Bronchial epithelial cell (primary cell): ENCODE results near the gene FAM13A. TPM values are rescaled to one million over a fixed set of nuclear protein-coding genes. Genes with fewer than 3 reads are reported as not detected.

Experiments used
- DNase-seq: peaks from one replicate; pipeline ENCODE4 v3.0.0-alpha.2; 2010; ENCODE audit warnings: low read depth
- FAIRE-seq: peaks from 2 replicates; lab custom pipeline; 2011; peaks lifted over from hg19 to GRCh38; lab: Jason Lieb, UNC
- H3K27me3 ChIP-seq: 2 replicates; pipeline ENCODE4 v1.5.1; 2011; ENCODE audit warnings: low read length; ENCODE audit not compliant: control insufficient read depth, insufficient read depth
- H3K36me3 ChIP-seq: 2 replicates; pipeline ENCODE4 v1.5.1; 2011; ENCODE audit warnings: low read length; ENCODE audit not compliant: control insufficient read depth, insufficient read depth
- H3K4me3 ChIP-seq: 2 replicates; pipeline ENCODE4 v1.5.1; 2011; ENCODE audit warnings: mild to moderate bottlenecking, low read depth, low read length, control low read depth
- CTCF ChIP-seq: IDR thresholded peaks from 2 replicates; pipeline ENCODE4 v1.5.1; 2011; ENCODE audit warnings: mild to moderate bottlenecking, moderate library complexity, low read length, control low read depth, inconsistent platforms; ENCODE audit not compliant: insufficient read depth, severe bottlenecking
- total RNA-seq: library from RNA; depleted of rRNA; stranded (reverse); fragments of >200 nt; gene quantifications from 2 replicates; pipeline ENCODE4 v1.2.1, GENCODE V29; 2014

FAM13A gene
- total RNA-seq, 1 donor from 2014 or later: 5.8 TPM

DNA sequence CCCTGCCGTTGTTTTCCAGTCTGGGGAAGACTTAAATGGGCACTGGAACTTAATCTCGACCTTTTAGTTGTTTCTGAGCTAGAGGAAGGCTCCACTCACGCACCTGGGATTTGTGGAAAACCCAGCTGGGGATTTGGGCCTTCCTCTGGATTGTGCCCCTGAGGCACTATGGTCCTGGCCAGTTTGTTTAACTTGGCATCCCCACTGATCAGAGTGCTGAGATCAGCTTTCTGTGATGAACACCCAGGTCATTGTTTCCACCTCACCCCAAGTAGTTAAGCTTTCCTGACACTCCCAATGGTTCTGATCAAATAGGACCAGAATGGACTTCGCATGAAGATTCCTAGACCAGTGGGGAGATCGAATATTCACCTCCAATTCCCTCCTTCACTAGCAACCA lies 338.9 kb downstream of the FAM13A start:
- FAIRE-seq: peak; percentile 18
- TF ChIP-seq CTCF: no peak
- peaks cover 3% of the 10 kb centered on the region for H3K36me3 ChIP-seq

DNA sequence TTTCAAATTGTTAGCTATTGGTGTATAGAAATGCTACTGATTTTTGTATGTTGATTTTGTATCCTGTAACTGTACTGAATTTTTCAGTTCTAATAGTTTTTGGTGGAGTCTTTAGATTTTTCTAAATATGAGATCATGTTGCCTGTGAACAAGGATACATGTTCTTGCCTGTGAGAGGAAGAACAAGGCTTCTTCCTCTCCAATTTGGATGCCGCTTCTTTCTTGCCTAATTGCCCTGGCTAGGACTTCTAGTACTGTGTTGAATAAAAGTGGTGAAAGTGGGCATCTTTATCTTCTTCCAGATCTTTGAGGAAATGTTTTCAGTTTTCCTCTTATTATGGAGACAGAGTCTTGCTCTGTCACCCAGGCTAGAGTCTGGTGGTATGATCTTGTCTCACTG lies 343.2 kb downstream of the FAM13A start:
- Histone ChIP-seq H3K36me3 (peaks cover 1% of the 10 kb centered on the region), H3K4me3 (no peak overlapping the region), H3K27me3 (no peaks in the 10 kb centered on the region)
- TF ChIP-seq CTCF: no peak
- DNase-seq (no peak), FAIRE-seq (no peak)

More for the DNA sequence above, 338.9 kb downstream of the FAM13A start:
- H3K4me3 ChIP-seq: no peak overlapping the region
- no peaks in the 10 kb centered on the region for H3K27me3 ChIP-seq
- no peak for DNase-seq

DNA sequence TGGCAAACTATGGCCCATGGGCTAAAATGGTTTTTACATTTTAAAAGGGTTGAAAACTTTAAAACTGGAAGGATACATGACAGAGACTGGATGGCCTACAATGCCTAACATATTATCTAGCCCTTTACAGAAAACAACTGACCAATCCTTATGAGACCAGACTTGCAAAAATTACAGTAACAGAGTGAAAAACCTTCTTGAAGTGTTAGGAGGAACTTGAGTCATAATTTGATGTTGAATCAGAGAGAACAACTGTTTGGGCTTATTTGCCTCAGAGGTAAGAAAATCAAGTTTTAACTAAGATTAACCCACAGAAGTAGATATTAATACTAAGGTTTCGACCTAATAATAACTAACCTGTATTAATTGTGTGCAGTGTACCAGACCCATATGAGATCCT lies 347.0 kb downstream of the FAM13A start:
- Histone ChIP-seq H3K4me3 (no peak overlapping the region), H3K36me3 (no peaks in the 10 kb centered on the region), H3K27me3 (no peaks in the 10 kb centered on the region)
- TF ChIP-seq CTCF: no peak
- FAIRE-seq: no peak
- DNase-seq: peak; percentile 30

DNA sequence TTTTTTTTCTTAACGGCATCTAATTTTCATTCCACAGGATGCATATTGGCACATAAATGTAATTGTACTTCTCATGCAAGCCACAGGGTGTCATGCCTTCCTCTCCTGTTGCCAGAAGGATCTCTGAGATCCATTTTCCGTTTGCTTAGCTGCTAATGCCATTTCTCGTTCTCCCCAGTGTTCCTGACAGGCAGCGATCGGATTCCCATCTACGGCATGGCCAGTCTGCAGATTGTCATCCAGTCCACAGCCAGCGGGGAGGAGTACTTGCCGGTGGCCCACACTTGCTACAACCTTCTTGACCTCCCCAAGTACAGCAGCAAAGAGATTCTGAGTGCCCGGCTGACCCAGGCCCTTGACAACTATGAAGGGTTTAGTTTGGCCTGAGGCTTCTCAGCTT lies 350.4 kb downstream of the FAM13A start:
- peaks cover 1% of the 10 kb centered on the region for H3K36me3 ChIP-seq
- peak; percentile 18 for FAIRE-seq

DNA sequence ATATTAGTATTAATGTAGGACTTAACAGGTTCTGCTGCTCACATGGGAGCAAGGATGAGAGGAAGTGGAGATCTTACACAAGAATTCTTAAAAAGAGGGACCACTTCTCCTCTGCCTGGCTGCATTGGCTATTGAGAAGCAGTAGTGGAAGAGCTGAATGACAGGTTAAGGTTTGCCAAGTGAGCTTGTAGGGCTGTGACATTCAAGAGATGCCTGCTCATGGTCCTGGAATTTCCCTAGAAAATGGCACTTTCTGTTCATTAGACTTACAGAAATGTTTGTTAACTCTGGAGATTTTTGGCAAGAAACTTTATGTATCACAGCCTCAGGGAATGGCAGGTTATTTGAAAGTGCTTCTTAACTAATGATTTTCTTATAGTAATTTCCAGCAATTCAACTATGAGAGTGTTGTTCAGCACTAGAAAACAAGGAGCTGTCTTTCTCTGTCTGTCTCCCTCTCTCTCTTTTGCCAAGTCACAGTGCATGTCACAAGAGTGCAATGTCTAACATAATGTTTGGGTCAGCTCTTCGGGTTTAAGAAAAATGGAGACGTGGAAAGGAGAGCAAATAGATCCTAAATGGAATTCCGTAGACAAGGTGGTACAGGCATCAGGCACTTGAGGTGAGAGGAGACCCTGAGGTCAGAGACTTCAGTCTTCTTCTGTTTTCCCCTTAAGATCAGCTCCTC lies 351.0 kb downstream of the FAM13A start:
- TF ChIP-seq CTCF: no peak
- no peaks in the 10 kb centered on the region for H3K27me3 ChIP-seq
- H3K4me3 ChIP-seq: no peak overlapping the region
- no peak for DNase-seq
- H3K36me3 ChIP-seq: peaks cover 1% of the 10 kb centered on the region
- no peak for FAIRE-seq

More for the DNA sequence above, 350.4 kb downstream of the FAM13A start:
- no peaks in the 10 kb centered on the region for H3K27me3 ChIP-seq
- H3K4me3 ChIP-seq: no peak overlapping the region
- TF ChIP-seq CTCF: peak; percentile 47
- peak; percentile 33 for DNase-seq

GRCh38 chr4:88705223-88705622 lies 351.8 kb downstream of the FAM13A start:
- no peaks in the 10 kb centered on the region for H3K27me3 ChIP-seq
- DNase-seq (no peak), FAIRE-seq (no peak)
- no peak for TF ChIP-seq CTCF
- peaks cover 1% of the 10 kb centered on the region for H3K36me3 ChIP-seq
- H3K4me3 ChIP-seq: no peak overlapping the region
